ENCODE measurements around the gene PSMA7. TPM values are rescaled to one million over a fixed set of nuclear protein-coding genes. Genes with fewer than 3 reads are reported as not detected.

Gene PSMA7
- polyA plus RNA-seq, 1 donor (not counting 4 experiments of a cell fraction or from before 2014, with no cell fraction given), result 383 TPM

DNA sequence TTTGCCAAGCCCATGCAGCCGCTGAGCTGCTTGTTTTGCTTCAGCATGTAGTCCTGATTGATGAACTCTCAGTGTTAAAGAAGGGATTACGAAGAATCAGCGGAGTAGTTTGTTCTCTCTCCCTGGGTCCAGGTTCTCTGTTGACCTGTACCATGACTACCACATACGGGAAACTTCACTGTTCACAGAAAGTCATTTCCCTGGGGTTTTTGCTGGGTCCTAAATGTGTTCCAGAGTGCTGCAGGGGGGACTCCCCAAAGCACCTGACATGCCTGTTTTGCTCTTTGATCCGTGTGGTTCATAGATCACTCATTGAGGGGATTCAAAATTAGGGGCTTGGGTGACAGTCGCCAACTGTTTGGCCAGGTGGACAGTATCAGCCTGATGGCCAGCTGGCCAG is 15.4 kb downstream of the PSMA7 start:
- no peak for FAIRE-seq
- peaks cover 8% of the 10 kb centered on the region for H3K4me1 ChIP-seq (ENCODE audit: control insufficient read depth, extremely low read depth, insufficient read depth, low read length)
- H3K27me3 ChIP-seq (ENCODE audit: control insufficient read depth, extremely low read depth, insufficient read depth, low read length), result no peaks in the 10 kb centered on the region
- no peak overlapping the region for H3K4me2 ChIP-seq (ENCODE audit: control insufficient read depth, extremely low read depth, insufficient read depth, low read depth, low read length)
- no peak overlapping the region for H3K4me3 ChIP-seq (ENCODE audit: control insufficient read depth in 2 of 3, extremely low read depth in 1 of 3, insufficient read depth in 2 of 3, low read depth in 1 of 3, low read length in 3 of 3)
- no peak overlapping the region for H2AFZ ChIP-seq (ENCODE audit: control insufficient read depth, low read length)
- dilution Hi-C loops (cut with MboI; ENCODE audit: extremely low pct_ligation_motif_present, low sequenced_read_pairs), result no loop called here
- TF ChIP-seq, protein P1, sequence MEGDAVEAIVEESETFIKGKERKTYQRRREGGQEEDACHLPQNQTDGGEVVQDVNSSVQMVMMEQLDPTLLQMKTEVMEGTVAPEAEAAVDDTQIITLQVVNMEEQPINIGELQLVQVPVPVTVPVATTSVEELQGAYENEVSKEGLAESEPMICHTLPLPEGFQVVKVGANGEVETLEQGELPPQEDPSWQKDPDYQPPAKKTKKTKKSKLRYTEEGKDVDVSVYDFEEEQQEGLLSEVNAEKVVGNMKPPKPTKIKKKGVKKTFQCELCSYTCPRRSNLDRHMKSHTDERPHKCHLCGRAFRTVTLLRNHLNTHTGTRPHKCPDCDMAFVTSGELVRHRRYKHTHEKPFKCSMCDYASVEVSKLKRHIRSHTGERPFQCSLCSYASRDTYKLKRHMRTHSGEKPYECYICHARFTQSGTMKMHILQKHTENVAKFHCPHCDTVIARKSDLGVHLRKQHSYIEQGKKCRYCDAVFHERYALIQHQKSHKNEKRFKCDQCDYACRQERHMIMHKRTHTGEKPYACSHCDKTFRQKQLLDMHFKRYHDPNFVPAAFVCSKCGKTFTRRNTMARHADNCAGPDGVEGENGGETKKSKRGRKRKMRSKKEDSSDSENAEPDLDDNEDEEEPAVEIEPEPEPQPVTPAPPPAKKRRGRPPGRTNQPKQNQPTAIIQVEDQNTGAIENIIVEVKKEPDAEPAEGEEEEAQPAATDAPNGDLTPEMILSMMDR (optimal IDR thresholded peaks at IDR 0.05 in 1 of 3, IDR thresholded peaks at IDR 0.05 in 1 of 3, conservative IDR thresholded peaks at IDR 0.05 in 1 of 3; ENCODE audit: extremely low read depth in 1 of 3, insufficient read depth in 2 of 3, low read length in 3 of 3), result no peak
- no peak for TF ChIP-seq EZH2 (IDR thresholded peaks at IDR 0.05; ENCODE audit: low read length)
- peaks cover 14% of the 10 kb centered on the region for H4K20me1 ChIP-seq (ENCODE audit: control insufficient read depth, extremely low read depth, insufficient read depth, low read length)
- H3K9me3 ChIP-seq (ENCODE audit: control insufficient read depth, low read depth, low read length), result no peaks in the 10 kb centered on the region
- peaks cover 44 to 60% of the 10 kb centered on the region in 2 experiments for H3K36me3 ChIP-seq (ENCODE audit: control insufficient read depth in 2 of 2, extremely low read depth in 1 of 2, insufficient read depth in 2 of 2, low read length in 2 of 2)
- no peaks in the 10 kb centered on the region for H3K9me1 ChIP-seq (ENCODE audit: control insufficient read depth, extremely low read depth, insufficient read depth, low read length)
- peaks cover 17% of the 10 kb centered on the region for H3K79me2 ChIP-seq (ENCODE audit: control insufficient read depth, insufficient read depth, low read length)
- DNase-seq (ENCODE audit: low read depth, low spot score), result no peak
- no peak overlapping the region for H3K27ac ChIP-seq (ENCODE audit: control insufficient read depth, insufficient read depth, low read length)
- H3K9ac ChIP-seq (ENCODE audit: control insufficient read depth, extremely low read depth, insufficient read depth, low read length), result no peak overlapping the region

DNA sequence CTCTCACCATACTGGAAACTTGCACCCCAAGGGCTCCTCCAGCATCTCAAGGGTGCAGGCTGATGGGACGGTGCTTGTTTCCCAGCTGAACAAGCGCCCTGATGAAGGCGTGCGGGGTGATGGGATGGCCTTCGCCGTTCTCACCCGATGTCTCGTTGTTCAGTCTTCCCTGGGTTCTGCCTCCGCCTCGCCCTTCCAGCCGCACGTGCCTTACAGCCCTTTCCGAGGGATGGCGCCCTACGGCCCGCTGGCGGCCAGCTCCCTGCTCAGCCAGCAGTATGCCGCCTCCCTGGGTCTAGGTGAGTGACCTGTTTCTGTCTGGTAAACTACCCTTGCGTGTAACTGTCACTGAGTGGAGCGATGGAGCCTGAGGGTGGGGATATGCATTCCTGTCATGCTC is 17.1 kb downstream of the PSMA7 start:
- FAIRE-seq, result no peak
- dilution Hi-C loops (cut with MboI; ENCODE audit: extremely low pct_ligation_motif_present, low sequenced_read_pairs), result no loop called here
- no peak overlapping the region for H3K9ac ChIP-seq (ENCODE audit: control insufficient read depth, extremely low read depth, insufficient read depth, low read length)
- H3K36me3 ChIP-seq (ENCODE audit: control insufficient read depth in 2 of 2, extremely low read depth in 1 of 2, insufficient read depth in 2 of 2, low read length in 2 of 2), result peaks cover 35 to 44% of the 10 kb centered on the region in 2 experiments
- no peak overlapping the region for H3K4me2 ChIP-seq (ENCODE audit: control insufficient read depth, extremely low read depth, insufficient read depth, low read depth, low read length)
- no peaks in the 10 kb centered on the region for H3K9me3 ChIP-seq (ENCODE audit: control insufficient read depth, low read depth, low read length)
- peaks cover 17% of the 10 kb centered on the region for H3K79me2 ChIP-seq (ENCODE audit: control insufficient read depth, insufficient read depth, low read length)
- no peak overlapping the region for H2AFZ ChIP-seq (ENCODE audit: control insufficient read depth, low read length)
- H3K27me3 ChIP-seq (ENCODE audit: control insufficient read depth, extremely low read depth, insufficient read depth, low read length), result no peaks in the 10 kb centered on the region
- TF ChIP-seq, protein P1 (optimal IDR thresholded peaks at IDR 0.05 in 1 of 3, IDR thresholded peaks at IDR 0.05 in 1 of 3, conservative IDR thresholded peaks at IDR 0.05 in 1 of 3; ENCODE audit: extremely low read depth in 1 of 3, insufficient read depth in 2 of 3, low read length in 3 of 3), result no peak
- TF ChIP-seq EZH2 (IDR thresholded peaks at IDR 0.05; ENCODE audit: low read length), result no peak
- no peak overlapping the region for H3K4me3 ChIP-seq (ENCODE audit: control insufficient read depth in 2 of 3, extremely low read depth in 1 of 3, insufficient read depth in 2 of 3, low read depth in 1 of 3, low read length in 3 of 3)
- peaks cover 8% of the 10 kb centered on the region for H3K4me1 ChIP-seq (ENCODE audit: control insufficient read depth, extremely low read depth, insufficient read depth, low read length)
- no peak overlapping the region for H3K27ac ChIP-seq (ENCODE audit: control insufficient read depth, insufficient read depth, low read length)
- DNase-seq (ENCODE audit: low read depth, low spot score), result no peak
- H4K20me1 ChIP-seq (ENCODE audit: control insufficient read depth, extremely low read depth, insufficient read depth, low read length), result peaks cover 14% of the 10 kb centered on the region
- no peaks in the 10 kb centered on the region for H3K9me1 ChIP-seq (ENCODE audit: control insufficient read depth, extremely low read depth, insufficient read depth, low read length)

Data from keratinocyte (primary cell).